Esophagus squamous epithelium (tissue), 5 donors: ENCODE measurements around the gene GNG13. TPM values are rescaled to one million over a fixed set of nuclear protein-coding genes. Genes with fewer than 3 reads are reported as not detected.

Source experiments
- DNase-seq: peaks from one replicate; lab custom pipeline; 2025; lab: John Stamatoyannopoulos, UW
- H3K27ac ChIP-seq, 4 donors: fragments of 200-600 bp; sonication (generic); one replicate each; pipeline ENCODE4 v1.5.1; 2016 to 2019; ENCODE audit warnings: mild to moderate bottlenecking in 1 of 4
- H3K27me3 ChIP-seq, 4 donors: fragments of 200-600 bp; sonication (generic); 1 replicate in 3 of 4; 2 replicates in 1 of 4; pipeline versions ENCODE4 v1.5.1 to v1.6.0; 2017 to 2021; ENCODE audit warnings: antibody characterized with exemption in 1 of 4
- H3K36me3 ChIP-seq, 3 donors: fragments of 200-600 bp; sonication (generic); one replicate each; pipeline ENCODE4 v1.5.1; 2016 to 2019
- H3K4me1 ChIP-seq, 3 donors: fragments of 200-600 bp; sonication (generic); one replicate each; pipeline ENCODE4 v1.5.1; 2017 to 2019
- H3K4me3 ChIP-seq, 4 donors: fragments of 200-600 bp; sonication (generic); 1 replicate in 3 of 4; 2 replicates in 1 of 4; pipeline ENCODE4 v1.5.1; 2016 to 2019; ENCODE audit warnings: mild to moderate bottlenecking in 2 of 4, moderate library complexity in 1 of 4
- H3K9me3 ChIP-seq, 3 donors: fragments of 200-600 bp; sonication (generic); one replicate each; pipeline ENCODE4 v1.5.1; 2016 to 2019
- POLR2A ChIP-seq, 4 donors: fragments of 450-650 bp; IDR thresholded peaks; one replicate each; pipeline ENCODE4 v1.6.1; 2017; ENCODE audit warnings: antibody characterized with exemption in 4 of 4, mild to moderate bottlenecking in 4 of 4, moderate library complexity in 3 of 4
- WGBS, 2 donors: methylation state at CpG; one replicate each; pipeline ENCODE4 v1.1.5; 2018; 5-methylcytosine and 5-hydroxymethylcytosine counted together
- intact Hi-C: fragments of 100-400 bp; cut with DNase I; formaldehyde crosslinking; loops from one replicate; pipeline ENCODE4 v1.15.0; 2022
- total RNA-seq, 4 donors: library from RNA; depleted of rRNA; stranded (reverse); fragments of >200 nt; gene quantifications; one replicate each; pipeline ENCODE4 v1.1.0, GENCODE V29; 2016
- TF ChIP-seq, protein P1 (sequence below), 6 experiments: fragments of 450-650 bp in 4 of 6; fragments of 200-600 bp in 2 of 6; sonication (generic) in 2 of 6; IDR thresholded peaks; one replicate each; pipeline ENCODE4 v1.5.1; 2016 to 2019; ENCODE audit warnings: antibody characterized with exemption in 6 of 6, mild to moderate bottlenecking in 4 of 6, moderate library complexity in 4 of 6
- donor health status: DM: yes; HTN: yes; CAD: no.

The GNG13 gene
- total RNA-seq, 4 donors from 2014 or later, result not detected

DNA sequence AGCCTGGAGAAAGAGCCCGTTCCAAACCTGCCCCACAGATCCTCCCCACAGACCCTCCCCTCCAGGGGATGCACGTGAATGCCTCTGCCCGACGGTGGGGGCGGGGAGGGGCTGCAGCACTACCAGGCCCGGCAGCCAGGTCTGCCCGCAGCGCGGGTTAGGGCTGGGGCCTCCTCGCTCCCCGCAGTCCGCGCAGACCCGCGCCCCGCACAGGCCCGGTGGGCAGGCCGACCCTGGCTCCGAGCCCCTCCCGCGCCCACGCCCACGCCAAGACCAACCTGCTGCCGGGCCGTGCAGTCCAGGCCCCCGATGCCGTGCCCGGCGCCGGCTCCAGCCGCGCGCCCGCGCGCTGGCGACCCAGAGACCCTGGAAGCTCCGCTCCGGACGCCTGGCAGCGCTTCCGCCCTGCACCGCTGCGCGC lies 12.5 kb downstream of the GNG13 start, which contains the start of gene RPUSD1:
TSS of gene RPUSD1 (minus strand) at position 404 of the 421 bp plus-strand sequence. CDS start 644 bp downstream, outside the sequence.
- DNase-seq, result no peak
- peak within 1 kb of the TSS; percentile 78 to 90 (median 84) for H3K27ac ChIP-seq
- H3K36me3 ChIP-seq, result peaks cover 0 to 40% (median 0%) of the 10 kb centered on the region in 3 donors
- WGBS, 2 donors, result no CpG with 5 or more reads among the region's 45 CpGs
- TF ChIP-seq, protein P1, sequence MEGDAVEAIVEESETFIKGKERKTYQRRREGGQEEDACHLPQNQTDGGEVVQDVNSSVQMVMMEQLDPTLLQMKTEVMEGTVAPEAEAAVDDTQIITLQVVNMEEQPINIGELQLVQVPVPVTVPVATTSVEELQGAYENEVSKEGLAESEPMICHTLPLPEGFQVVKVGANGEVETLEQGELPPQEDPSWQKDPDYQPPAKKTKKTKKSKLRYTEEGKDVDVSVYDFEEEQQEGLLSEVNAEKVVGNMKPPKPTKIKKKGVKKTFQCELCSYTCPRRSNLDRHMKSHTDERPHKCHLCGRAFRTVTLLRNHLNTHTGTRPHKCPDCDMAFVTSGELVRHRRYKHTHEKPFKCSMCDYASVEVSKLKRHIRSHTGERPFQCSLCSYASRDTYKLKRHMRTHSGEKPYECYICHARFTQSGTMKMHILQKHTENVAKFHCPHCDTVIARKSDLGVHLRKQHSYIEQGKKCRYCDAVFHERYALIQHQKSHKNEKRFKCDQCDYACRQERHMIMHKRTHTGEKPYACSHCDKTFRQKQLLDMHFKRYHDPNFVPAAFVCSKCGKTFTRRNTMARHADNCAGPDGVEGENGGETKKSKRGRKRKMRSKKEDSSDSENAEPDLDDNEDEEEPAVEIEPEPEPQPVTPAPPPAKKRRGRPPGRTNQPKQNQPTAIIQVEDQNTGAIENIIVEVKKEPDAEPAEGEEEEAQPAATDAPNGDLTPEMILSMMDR (IDR thresholded peaks at IDR 0.05), result peak in 2 of 6 experiments; percentile 25 to 35
- peak in 1 of 4 donors; percentile 24 for TF ChIP-seq POLR2A (IDR thresholded peaks at IDR 0.05)
- H3K9me3 ChIP-seq, result no peaks in the 10 kb centered on the region
- H3K27me3 ChIP-seq, result peaks cover 0 to 6% (median 0%) of the 10 kb centered on the region in 4 donors
- intact Hi-C loops, result loop anchor here (5.0 kb wide), 1 partner anchor 76 kb away; no protein-coding TSS in a partner anchor
- peak within 1 kb of the TSS; percentile 80 to 99 (median 93) for H3K4me3 ChIP-seq
- H3K4me1 ChIP-seq, result peaks cover 28 to 53% (median 32%) of the 10 kb centered on the region in 3 donors

DNA sequence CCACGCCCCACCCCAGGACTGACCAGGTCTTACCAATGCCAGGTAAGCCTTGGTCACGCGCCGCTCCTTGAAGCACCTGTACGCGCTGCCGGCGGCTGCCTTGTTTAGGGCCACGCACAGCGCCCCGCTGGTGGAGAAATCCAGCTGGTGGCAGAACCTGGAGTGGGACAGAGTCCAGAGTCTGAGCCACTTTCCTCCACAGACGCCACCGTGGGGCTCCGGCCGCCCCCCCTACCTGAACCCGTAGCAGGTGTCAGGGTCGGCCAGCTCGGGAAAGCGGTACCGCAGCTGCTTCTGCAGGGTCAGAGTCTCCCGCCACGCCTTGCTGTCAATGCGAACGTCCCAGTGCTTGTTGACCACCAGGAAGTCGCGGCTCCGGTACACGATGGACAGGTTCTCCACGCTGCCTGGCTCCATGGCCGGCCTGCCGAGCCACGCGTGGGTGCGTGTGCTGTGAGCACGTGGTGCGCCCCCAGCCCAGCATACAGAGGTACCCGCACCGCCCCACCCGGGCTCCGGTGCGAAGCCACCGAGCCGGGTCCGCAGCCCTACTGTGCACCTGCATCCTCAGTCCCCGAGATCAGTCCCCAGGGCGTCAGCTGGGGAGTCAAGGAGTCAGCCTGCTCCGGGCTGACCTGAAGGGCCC lies 13.1 kb downstream of the GNG13 start:
- Histone ChIP-seq H3K36me3 (peaks cover 0 to 36% (median 0%) of the 10 kb centered on the region in 3 donors), H3K4me3 (peak overlapping the region; percentile 80 to 99 (median 93)), H3K9me3 (no peaks in the 10 kb centered on the region), H3K4me1 (peaks cover 32 to 59% (median 36%) of the 10 kb centered on the region in 3 donors), H3K27ac (peak overlapping the region; percentile 69 to 90 (median 84)), H3K27me3 (peaks cover 0 to 11% (median 0%) of the 10 kb centered on the region in 4 donors)
- no peak for DNase-seq
- intact Hi-C loops, result loop anchor here (5.0 kb wide), 1 partner anchor 75 kb away; no protein-coding TSS in a partner anchor
- TF ChIP-seq, protein P1 (IDR thresholded peaks at IDR 0.05), result no peak
- TF ChIP-seq POLR2A (IDR thresholded peaks at IDR 0.05), result no peak
- WGBS, 2 donors, result 0% methylated on average over 4 of the region's 47 CpGs; no CpG with 5 or more reads in 1 of the 2 donors

DNA sequence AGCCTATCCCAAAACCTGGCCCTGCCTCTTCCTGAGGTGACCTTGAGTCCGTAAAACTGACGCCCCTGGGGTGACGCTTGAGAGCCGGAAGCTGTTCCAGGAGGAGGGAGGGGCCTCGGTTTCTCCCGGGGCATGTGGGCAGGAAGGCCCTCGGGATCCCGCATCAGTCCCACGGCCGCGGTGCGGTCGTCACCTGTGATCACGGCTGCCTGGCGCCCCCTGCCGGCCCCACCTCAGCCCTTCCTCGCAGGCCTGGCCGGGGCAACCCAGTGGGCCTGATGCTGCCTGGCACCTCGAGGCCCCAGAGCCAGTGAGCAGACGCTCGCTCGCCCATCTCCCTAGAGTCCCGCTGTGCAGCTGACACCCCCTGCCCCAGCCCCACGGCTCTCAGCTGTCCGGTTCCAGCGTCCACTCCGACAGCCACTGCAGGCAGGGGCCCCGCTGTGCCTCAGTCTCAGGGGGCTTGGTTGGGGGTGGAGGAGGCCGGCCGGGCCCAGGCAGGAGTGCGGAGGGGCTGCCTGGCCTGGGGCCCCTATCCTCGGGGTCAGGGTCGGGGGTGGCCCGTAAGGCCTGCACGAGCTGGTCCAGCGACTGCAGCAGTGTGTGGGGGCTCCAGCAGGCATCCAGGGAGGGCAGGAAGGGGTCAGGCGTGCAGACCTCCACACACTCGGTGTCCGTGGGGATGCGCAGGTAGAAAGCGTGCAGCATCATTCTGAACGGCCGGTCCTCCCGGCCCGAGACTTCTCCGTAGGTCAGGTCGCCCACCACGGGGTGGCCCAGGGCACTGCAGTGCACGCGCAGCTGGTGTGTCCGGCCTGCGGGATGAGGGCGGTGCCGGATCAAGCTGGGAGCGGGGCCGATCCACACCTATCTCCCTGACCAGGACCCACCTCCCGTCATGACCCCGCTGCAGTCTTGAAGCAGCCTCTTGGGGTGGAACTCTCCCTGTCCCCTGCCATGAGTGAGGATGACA lies 14.7 kb downstream of the GNG13 start:
- H3K4me1 ChIP-seq, result peaks cover 32 to 64% (median 36%) of the 10 kb centered on the region in 3 donors
- H3K27me3 ChIP-seq, result peaks cover 0 to 27% (median 0%) of the 10 kb centered on the region in 4 donors
- intact Hi-C loops, result loop anchor here (5.0 kb wide), 1 partner anchor 74 kb away; no protein-coding TSS in a partner anchor

DNA sequence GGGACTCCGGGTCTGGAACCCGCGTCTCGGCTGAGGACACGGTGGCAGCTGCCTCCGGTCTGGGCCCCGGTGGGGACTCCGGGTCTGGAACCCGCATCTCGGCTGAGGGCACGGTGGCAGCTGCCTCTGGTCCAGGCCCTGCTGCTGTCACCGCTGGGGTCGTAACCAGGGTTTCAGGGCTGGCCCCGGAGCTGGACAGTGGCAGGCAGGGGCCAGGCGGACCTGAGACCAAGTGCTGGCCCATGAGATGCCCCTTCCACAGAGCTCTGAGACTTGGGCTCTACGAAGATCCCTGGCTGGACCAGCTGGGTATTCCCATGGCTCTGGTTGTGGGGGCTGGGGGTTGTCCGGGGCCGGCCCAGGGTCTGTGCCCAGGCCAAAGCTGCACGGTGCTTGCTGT lies 16.1 kb downstream of the GNG13 start:
- Histone ChIP-seq H3K9me3 (no peaks in the 10 kb centered on the region), H3K4me1 (peaks cover 32 to 60% (median 34%) of the 10 kb centered on the region in 3 donors), H3K4me3 (no peak overlapping the region), H3K36me3 (peaks cover 0 to 16% (median 0%) of the 10 kb centered on the region in 3 donors), H3K27ac (no peak overlapping the region), H3K27me3 (peaks cover 0 to 42% (median 2%) of the 10 kb centered on the region in 4 donors)
- intact Hi-C loops, result no loop called here
- TF ChIP-seq, protein P1 (IDR thresholded peaks at IDR 0.05), result no peak
- TF ChIP-seq POLR2A (IDR thresholded peaks at IDR 0.05), result no peak
- DNase-seq, result no peak
- 70% methylated on average over 2 of the region's 19 CpGs; no CpG with 5 or more reads in 1 of the 2 donors for WGBS, 2 donors

More for the DNA sequence above, 14.7 kb downstream of the GNG13 start:
- no peak overlapping the region for H3K27ac ChIP-seq
- no peaks in the 10 kb centered on the region for H3K9me3 ChIP-seq
- 31 to 60% methylated on average over 5 to 23 of the region's 58 CpGs for WGBS, 2 donors
- no peak overlapping the region for H3K4me3 ChIP-seq
- no peak for DNase-seq
- TF ChIP-seq, protein P1 (IDR thresholded peaks at IDR 0.05), result peak; percentile 29 to 85 (median 74)
- TF ChIP-seq POLR2A (IDR thresholded peaks at IDR 0.05), result no peak
- H3K36me3 ChIP-seq, result peaks cover 0 to 20% (median 0%) of the 10 kb centered on the region in 3 donors
